GM18505 (cell line): Measurements from ENCODE around the gene LHX5.

Experiments
- ATAC-seq: cut with Tn5 transposase; IDR thresholded peaks from one replicate; pipeline ENCODE4 v1.9.1; 2021; ENCODE audit not compliant: unreplicated experiment
- POLR2A ChIP-seq: IDR thresholded peaks from 4 replicates; pipeline ENCODE4 v1.6.1; 2011; ENCODE audit warnings: borderline replicate concordance; ENCODE audit not compliant: insufficient read depth, insufficient read length; ENCODE audit errors: extremely low read depth

The LHX5 gene

GRCh38 chr12:113425960-113426453 lies 45.7 kb downstream of the LHX5 start:
- ATAC-seq, result no peak
- TF ChIP-seq POLR2A, result no peak

GRCh38 chr12:113424915-113425823 lies 46.5 kb downstream of the LHX5 start:
- TF ChIP-seq POLR2A, result no peak
- ATAC-seq, result no peak

- TF ChIP-seq POLR2A, result no peak
- no peak for ATAC-seq
Measured at GRCh38 chr12:113424456-113424855, 47.2 kb downstream of the LHX5 start.

- ATAC-seq, result peak; percentile 2
- TF ChIP-seq POLR2A, result no peak
Measured at GRCh38 chr12:113422886-113423669, 48.6 kb downstream of the LHX5 start.

- TF ChIP-seq POLR2A, result peak; percentile 71
- peak; percentile 81 for ATAC-seq
Measured at GRCh38 chr12:113422030-113422885, 49.4 kb downstream of the LHX5 start, which contains the start of gene SDSL. SDSL (plus strand) TSS chr12:113422380; CDS start chr12:113427983, 5,603 bp downstream.

- TF ChIP-seq POLR2A, result no peak
- no peak for ATAC-seq
Measured at GRCh38 chr12:113420996-113421595, 50.6 kb downstream of the LHX5 start.

GRCh38 chr12:113418213-113418879 lies 53.3 kb downstream of the LHX5 start:
- ATAC-seq, result no peak

GRCh38 chr12:113416091-113416754 lies 55.4 kb downstream of the LHX5 start:
- no peak for TF ChIP-seq POLR2A
- ATAC-seq, result no peak

More at GRCh38 chr12:113418213-113418879, 53.3 kb downstream of the LHX5 start:
- TF ChIP-seq POLR2A, result no peak

GRCh38 chr12:113414519-113415038 lies 57.1 kb downstream of the LHX5 start:
- no peak for ATAC-seq
- no peak for TF ChIP-seq POLR2A

GRCh38 chr12:113413488-113413939 lies 58.2 kb downstream of the LHX5 start:
- ATAC-seq, result no peak

More at GRCh38 chr12:113413488-113413939, 58.2 kb downstream of the LHX5 start:
- no peak for TF ChIP-seq POLR2A
